Activated T-helper 17 cell treated with anti-CD3 and anti-CD28 coated beads, Interleukin-2, amount 50 U/mL, for 72 hours (primary cell): ENCODE results near the gene COPRS. TPM values are rescaled to one million over a fixed set of nuclear protein-coding genes. Genes with fewer than 3 reads are reported as not detected.
A peak's percentile ranks its signal among the peaks of the same experiment; 100 is the strongest.

Experiments
- ATAC-seq: fragments of 150-1000 bp; cut with Tn5 transposase; replicated peaks from 2 replicates; pipeline ENCODE4 v1.10.0; 2021; ENCODE audit warnings: mild to moderate bottlenecking, moderate library complexity
- H3K27ac Mint-ChIP-seq: one replicate; pipeline ENCODE4 v1.8.0; 2022; ENCODE audit warnings: mixed read lengths
- H3K27me3 Mint-ChIP-seq: one replicate; pipeline ENCODE4 v1.8.0; 2022; ENCODE audit warnings: mixed read lengths
- H3K36me3 Mint-ChIP-seq: one replicate; pipeline ENCODE4 v1.8.0; 2022; ENCODE audit warnings: low read depth, mild to moderate bottlenecking, mixed read lengths
- H3K4me1 Mint-ChIP-seq: one replicate; pipeline ENCODE4 v1.8.0; 2022; ENCODE audit warnings: mixed read lengths
- H3K4me3 Mint-ChIP-seq: one replicate; pipeline ENCODE4 v1.8.0; 2022; ENCODE audit warnings: mild to moderate bottlenecking, mixed read lengths
- H3K9me3 Mint-ChIP-seq: one replicate; pipeline ENCODE4 v1.8.0; 2022; ENCODE audit warnings: mixed read lengths
- total RNA-seq, 2 donors: library from RNA; stranded (reverse); gene quantifications; one replicate each; pipeline ENCODE4 v1.2.3, GENCODE V29; 2022

COPRS gene, protein sequence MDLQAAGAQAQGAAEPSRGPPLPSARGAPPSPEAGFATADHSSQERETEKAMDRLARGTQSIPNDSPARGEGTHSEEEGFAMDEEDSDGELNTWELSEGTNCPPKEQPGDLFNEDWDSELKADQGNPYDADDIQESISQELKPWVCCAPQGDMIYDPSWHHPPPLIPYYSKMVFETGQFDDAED
- 10 to 100 TPM; 29.5 to 41.6 TPM for total RNA-seq

DNA sequence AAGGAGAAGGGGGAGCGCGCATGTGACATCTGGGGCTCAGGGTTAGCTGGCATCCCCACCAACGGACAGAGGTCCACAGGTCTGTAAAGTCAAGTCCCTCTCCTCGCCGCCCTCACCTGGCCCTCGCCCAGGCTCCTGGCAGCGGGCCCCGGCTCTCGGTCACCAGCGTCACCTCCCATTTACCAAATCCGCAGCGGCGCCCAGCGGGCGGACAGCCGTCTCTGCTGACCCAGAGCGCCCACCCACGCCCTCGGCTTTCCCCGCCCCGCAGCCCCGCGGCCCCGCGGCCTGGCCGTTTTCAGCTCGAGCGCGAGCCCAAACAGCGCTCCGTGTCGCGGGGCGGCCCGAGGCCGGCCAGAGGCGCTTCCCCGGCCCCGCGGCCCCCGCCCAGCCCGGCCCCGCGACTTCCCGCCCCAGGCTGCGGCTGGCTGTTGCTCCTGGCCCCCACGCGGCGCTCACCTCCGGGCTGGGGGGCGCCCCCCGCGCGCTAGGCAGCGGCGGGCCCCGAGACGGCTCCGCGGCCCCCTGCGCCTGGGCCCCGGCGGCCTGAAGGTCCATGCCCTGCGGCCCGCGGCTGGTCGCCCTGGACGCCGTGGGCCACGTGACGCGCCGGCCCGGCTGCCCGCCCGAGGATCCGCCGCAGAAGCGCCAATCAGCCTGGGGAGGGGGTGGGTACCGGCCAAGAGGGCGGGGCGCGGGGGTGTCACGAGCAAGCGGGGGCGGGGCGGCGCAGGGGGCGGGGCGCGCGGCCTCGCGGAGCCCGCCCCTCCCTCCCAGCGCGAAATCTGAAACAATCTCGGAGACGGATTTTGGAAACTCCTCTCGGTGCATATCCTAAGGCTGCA, at the start of gene COPRS:
COPRS (minus strand) TSS at position 603 of the 845 bp plus-strand sequence; CDS start at position 558, 45 bp downstream.
- Mint-ChIP-seq H3K27ac (peak within 1 kb of the TSS; percentile 74), H3K27me3 (no peaks in the 10 kb centered on the region), H3K4me1 (peaks cover 12% of the 10 kb centered on the region), H3K4me3 (peak within 1 kb of the TSS; percentile 79), H3K9me3 (no peaks in the 10 kb centered on the region), H3K36me3 (peaks cover 40% of the 10 kb centered on the region)
- peak; percentile 87 for ATAC-seq

DNA sequence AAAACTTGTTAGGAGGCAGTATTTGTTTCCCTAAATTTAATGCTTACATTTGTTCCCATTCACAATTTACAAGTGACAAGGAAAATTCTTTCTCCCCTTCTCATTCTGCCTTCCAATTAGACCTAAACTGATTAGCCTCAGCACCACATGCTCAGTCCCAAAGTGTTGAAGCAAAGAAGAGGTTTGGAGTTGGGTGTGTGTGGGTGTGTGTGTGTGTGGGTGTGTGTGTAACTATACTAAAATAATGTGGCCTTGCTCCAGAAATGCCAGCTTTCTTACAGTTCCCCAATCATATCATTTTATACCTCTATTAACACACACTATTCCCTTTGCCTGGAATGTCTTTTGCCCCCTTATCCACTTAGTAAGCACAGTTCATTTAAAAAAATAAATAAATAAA, 49.3 kb upstream of the COPRS start:
- Mint-ChIP-seq H3K27ac (no peak overlapping the region), H3K9me3 (no peaks in the 10 kb centered on the region), H3K4me3 (no peak overlapping the region), H3K36me3 (no peaks in the 10 kb centered on the region), H3K27me3 (peaks cover 16% of the 10 kb centered on the region), H3K4me1 (no peaks in the 10 kb centered on the region)
- ATAC-seq = no peak

DNA sequence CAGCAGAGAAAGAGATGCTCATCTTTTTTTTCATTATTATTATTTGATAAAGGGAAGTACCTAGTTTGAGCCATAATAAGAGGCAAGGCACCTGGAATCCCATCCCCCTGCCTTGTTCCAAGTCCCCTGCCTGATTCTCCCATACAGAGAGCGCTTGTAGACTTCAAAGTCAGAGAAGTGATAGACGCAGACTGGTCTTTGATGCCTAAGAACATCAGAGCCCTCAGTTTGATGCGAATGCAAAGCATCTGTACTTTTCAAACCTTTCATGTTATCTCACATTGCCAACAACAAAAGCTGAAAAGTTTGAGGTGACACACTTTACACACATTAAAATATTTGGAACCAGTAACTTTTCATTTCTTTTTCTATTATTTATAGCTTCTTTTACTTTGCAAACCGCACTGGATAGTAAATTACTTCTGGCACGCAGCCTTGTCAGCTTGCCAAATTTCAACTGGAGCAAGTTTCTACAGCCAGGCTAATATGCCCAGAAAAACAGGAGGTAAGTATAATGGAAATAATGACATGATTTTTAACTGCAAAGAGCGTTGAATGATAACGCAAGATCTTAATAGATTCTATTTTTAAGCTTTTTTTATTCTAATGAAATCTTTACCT, 48.4 kb upstream of the COPRS start:
- ATAC-seq = no peak

DNA sequence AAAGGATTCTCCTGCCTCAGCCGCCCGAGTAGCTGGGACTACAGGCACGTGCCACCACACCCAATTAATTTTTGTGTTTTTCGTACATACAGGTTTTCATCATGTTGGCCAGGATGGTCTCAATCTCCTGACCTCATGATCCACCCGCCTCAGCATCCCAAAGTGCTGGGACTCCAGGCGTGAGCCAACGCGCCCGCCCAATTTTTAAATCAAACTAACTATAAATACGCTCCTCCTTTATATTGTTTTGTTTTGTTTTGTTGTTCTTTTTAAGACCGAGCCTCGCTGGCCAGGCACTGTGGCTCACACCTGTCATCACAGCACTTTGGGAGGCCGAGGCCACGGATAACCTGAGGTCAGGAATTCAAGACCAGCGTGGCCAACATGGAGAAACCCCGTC, 44.4 kb upstream of the COPRS start:
- ATAC-seq = no peak
- Mint-ChIP-seq H3K36me3 (no peaks in the 10 kb centered on the region), H3K27me3 (no peaks in the 10 kb centered on the region), H3K4me1 (no peaks in the 10 kb centered on the region), H3K27ac (no peak overlapping the region), H3K9me3 (no peaks in the 10 kb centered on the region), H3K4me3 (no peak overlapping the region)

More for the DNA sequence above, 48.4 kb upstream of the COPRS start:
- H3K9me3 Mint-ChIP-seq = no peaks in the 10 kb centered on the region
- H3K27ac Mint-ChIP-seq = no peak overlapping the region
- H3K4me1 Mint-ChIP-seq = no peaks in the 10 kb centered on the region
- H3K4me3 Mint-ChIP-seq = no peak overlapping the region
- H3K36me3 Mint-ChIP-seq = no peaks in the 10 kb centered on the region
- peaks cover 16% of the 10 kb centered on the region for H3K27me3 Mint-ChIP-seq

DNA sequence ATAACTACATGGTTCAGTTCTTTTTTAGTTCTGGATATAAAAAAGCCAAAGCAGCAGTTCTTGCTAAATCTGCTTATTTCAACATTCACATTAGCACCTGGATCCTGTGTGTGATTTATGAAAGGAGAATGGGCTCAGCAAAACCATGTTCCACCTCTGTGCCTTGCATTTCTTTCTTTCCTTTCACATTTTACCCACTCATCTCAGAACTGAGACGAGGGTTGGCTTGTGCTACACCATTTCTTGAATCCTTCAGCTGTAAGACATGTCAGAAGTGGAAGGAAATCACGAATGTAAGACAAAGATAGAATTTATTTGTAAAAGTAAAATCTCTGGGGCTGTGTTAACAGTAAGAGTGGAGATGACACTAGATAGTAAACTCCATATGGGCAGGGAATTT, 43.6 kb upstream of the COPRS start:
- ATAC-seq = no peak
- no peak overlapping the region for H3K27ac Mint-ChIP-seq
- H3K4me3 Mint-ChIP-seq = peak overlapping the region; percentile 47
- H3K4me1 Mint-ChIP-seq = no peaks in the 10 kb centered on the region
- no peaks in the 10 kb centered on the region for H3K9me3 Mint-ChIP-seq
- no peaks in the 10 kb centered on the region for H3K27me3 Mint-ChIP-seq
- no peaks in the 10 kb centered on the region for H3K36me3 Mint-ChIP-seq

DNA sequence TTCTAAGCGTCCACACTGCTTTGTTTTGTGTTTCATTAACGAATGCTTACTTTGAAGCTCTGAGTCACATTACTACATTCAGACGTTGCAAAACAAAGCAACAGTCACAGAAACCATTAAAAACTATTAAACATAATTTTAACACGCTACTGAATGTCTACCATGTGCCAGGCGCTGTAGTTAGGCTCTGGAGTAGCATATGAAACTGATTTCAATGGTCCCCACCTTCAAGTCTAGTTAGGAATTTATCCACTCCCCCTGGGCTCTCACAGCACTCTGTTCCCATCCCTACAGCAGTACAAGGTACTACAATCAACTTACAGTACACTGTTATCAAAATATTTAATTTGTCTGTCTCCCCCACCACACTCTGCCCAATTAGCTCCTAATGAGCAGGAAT, 41.8 kb upstream of the COPRS start:
- H3K4me1 Mint-ChIP-seq = no peaks in the 10 kb centered on the region
- H3K36me3 Mint-ChIP-seq = no peaks in the 10 kb centered on the region
- H3K27me3 Mint-ChIP-seq = no peaks in the 10 kb centered on the region
- no peak for ATAC-seq
- no peaks in the 10 kb centered on the region for H3K9me3 Mint-ChIP-seq
- H3K27ac Mint-ChIP-seq = no peak overlapping the region
- H3K4me3 Mint-ChIP-seq = no peak overlapping the region

DNA sequence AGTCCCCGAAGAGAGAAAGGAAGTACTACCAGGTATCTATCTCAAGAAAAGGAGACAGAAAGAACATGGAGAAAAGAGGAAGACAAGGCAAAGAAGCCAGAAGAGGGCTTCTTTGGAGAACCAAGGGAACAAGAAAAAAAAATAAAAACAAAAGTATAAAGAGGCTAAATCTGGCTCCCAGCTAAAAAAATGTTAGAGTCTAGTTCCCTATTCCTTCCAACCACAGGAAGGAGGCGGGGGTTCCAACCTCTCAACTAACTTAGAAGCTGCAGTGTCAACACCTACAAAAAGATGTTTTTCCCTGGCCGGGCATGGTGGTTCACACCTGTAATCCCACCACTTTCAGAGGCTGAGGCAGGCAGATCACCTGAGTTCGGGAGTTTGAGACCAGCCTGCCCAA, 29.1 kb upstream of the COPRS start:
- Mint-ChIP-seq H3K27me3 (no peaks in the 10 kb centered on the region), H3K4me1 (no peaks in the 10 kb centered on the region), H3K4me3 (no peak overlapping the region), H3K27ac (no peak overlapping the region), H3K9me3 (no peaks in the 10 kb centered on the region), H3K36me3 (peaks cover 43% of the 10 kb centered on the region)
- no peak for ATAC-seq

DNA sequence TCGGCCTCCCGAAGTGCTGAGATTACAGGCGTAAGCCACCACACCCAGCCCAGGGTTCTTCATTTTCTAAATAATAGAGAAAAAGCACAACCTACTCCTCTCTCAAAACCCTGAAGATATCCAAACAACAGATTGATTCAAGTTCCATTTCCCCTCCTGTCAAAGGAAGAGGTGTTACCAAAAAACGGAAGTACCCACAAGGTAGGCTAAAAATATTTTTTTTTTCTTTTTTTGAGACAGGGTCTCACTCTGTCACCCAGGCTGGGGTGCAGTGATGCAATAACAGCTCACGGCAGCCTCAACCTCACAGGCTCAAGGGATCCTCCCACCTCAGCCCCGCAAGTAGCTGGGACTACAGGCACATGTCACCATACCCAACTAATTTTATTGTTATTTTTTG, 23.5 kb upstream of the COPRS start:
- Mint-ChIP-seq H3K4me1 (peaks cover 8% of the 10 kb centered on the region), H3K27ac (no peak overlapping the region), H3K4me3 (no peak overlapping the region), H3K9me3 (no peaks in the 10 kb centered on the region), H3K27me3 (no peaks in the 10 kb centered on the region), H3K36me3 (peaks cover 99% of the 10 kb centered on the region)
- no peak for ATAC-seq

DNA sequence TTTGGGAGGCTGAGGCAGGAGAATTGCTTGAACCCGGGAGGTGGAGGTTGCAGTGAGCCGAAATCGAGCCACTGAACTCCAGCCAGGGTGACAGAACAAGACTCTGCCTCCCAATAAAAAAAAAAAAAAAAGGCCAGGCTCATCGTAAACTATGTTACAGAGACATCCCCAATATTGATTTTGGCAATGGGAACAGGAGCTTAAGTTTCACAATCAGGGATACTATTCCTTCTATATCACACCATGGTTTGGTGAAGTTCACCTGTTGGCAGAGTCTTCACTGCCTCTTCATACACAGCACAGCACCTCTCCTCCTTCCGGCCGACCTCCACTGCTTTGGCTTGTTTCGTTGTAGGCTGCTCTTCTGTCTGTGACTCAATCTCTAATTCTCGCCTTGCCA, 21.3 kb upstream of the COPRS start:
- no peak overlapping the region for H3K27ac Mint-ChIP-seq
- no peak for ATAC-seq
- peaks cover 96% of the 10 kb centered on the region for H3K36me3 Mint-ChIP-seq
- no peak overlapping the region for H3K4me3 Mint-ChIP-seq
- no peaks in the 10 kb centered on the region for H3K9me3 Mint-ChIP-seq
- no peaks in the 10 kb centered on the region for H3K27me3 Mint-ChIP-seq
- H3K4me1 Mint-ChIP-seq = peaks cover 8% of the 10 kb centered on the region

DNA sequence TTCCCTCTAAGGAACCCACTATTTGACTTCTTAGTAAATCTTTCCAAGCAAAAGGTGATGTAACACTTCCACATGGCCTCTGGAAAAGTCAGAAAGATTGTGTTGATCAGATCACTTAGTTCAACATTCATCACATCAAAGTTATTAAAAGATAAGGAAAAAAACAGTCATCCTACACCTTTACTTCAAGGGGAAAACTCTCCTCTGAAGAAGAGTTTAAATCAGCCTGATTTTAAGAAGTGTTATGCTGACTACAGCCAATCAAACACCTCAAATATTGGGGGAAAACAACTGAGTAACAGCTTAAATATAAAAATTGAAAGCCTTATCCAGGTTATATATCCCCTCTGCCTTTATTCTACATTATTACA, 19.6 kb upstream of the COPRS start:
- Mint-ChIP-seq H3K27me3 (no peaks in the 10 kb centered on the region), H3K4me1 (peaks cover 8% of the 10 kb centered on the region), H3K9me3 (no peaks in the 10 kb centered on the region), H3K4me3 (peak overlapping the region; percentile 58), H3K27ac (peak overlapping the region; percentile 93), H3K36me3 (peaks cover 96% of the 10 kb centered on the region)
- no peak for ATAC-seq

DNA sequence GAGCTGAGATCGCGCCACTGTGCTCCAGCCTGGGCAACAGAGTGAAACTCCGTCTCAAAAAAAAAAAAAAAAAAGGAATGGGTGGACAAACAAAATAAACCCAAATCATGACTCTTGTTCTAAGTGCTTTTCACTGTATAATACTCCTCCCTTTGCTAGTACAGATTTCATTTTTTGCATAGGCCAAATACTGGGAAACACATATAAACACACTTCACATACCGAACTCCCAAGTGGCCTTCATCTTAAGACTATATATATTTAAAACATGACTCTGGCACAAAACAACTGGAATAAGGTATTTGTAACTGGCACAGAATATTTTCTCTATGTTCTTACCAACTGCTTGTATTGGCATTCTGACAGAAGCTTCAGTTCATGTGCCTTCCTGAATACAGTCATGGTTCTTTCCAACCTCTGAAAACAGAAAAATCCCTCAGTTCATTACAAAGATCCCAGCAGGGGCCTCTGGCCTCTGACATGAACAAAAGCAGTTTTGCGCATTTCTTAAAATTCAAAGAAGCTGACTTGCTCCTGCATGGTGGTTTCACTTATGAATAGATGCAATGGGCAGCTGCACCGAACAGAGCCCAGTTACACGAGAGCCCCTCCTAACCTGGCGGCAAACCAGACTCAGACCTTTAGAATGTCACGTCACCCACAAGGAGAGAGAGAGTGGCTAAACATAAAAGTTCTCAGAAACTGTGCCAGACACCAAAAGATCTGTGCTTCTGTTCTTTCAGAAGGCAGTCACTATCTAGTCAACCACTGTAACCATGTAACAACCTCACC, 19.1 kb upstream of the COPRS start:
- Mint-ChIP-seq H3K27me3 (no peaks in the 10 kb centered on the region), H3K9me3 (no peaks in the 10 kb centered on the region), H3K36me3 (peaks cover 96% of the 10 kb centered on the region), H3K4me1 (peaks cover 8% of the 10 kb centered on the region), H3K4me3 (peak overlapping the region; percentile 58), H3K27ac (peak overlapping the region; percentile 93)
- peak; percentile 84 for ATAC-seq

DNA sequence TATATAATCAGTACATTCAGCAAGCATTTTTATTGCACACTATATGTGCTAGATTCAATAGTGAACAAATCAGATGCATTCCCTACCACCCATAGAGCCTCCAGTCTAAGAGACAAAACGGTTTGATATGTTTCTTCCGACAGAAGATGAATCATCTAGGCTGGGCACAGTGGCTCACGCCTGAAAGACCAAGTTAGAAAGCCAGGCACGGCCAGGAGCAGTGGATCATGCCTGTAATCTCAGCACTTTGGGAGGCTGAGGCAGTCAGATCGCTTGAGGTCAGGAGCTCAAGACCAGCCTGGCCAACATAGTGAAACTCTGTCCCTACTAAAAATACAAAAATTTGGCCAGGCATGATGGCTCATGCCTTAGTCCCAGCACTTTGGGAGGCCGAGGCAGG, 18.3 kb upstream of the COPRS start:
- peaks cover 96% of the 10 kb centered on the region for H3K36me3 Mint-ChIP-seq
- no peak overlapping the region for H3K4me3 Mint-ChIP-seq

DNA sequence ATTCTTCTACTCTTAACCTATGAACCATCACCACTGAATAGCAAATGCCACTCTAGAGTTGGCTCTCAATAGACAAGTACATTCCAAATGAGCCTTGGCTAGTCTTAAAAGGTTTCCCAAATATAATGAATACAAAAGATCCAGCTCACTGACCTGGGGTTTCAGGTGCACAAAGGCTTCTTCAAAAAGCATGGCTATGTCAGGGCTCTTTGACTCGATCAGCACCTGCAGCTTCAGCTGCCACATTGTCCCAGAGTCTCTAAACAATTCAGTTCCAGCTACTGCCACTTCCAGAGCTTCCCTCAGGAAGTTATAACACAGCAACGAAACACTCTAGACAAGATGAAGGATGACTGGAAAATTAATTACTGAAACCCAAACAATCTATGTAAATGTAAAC, 16.0 kb upstream of the COPRS start:
- ATAC-seq = no peak
- Mint-ChIP-seq H3K36me3 (peaks cover 96% of the 10 kb centered on the region), H3K27me3 (no peaks in the 10 kb centered on the region), H3K9me3 (no peaks in the 10 kb centered on the region), H3K27ac (no peak overlapping the region), H3K4me3 (no peak overlapping the region), H3K4me1 (peaks cover 8% of the 10 kb centered on the region)

More for the DNA sequence above, 18.3 kb upstream of the COPRS start:
- Mint-ChIP-seq H3K4me1 (peaks cover 8% of the 10 kb centered on the region), H3K9me3 (no peaks in the 10 kb centered on the region), H3K27ac (no peak overlapping the region), H3K27me3 (no peaks in the 10 kb centered on the region)
- no peak for ATAC-seq

DNA sequence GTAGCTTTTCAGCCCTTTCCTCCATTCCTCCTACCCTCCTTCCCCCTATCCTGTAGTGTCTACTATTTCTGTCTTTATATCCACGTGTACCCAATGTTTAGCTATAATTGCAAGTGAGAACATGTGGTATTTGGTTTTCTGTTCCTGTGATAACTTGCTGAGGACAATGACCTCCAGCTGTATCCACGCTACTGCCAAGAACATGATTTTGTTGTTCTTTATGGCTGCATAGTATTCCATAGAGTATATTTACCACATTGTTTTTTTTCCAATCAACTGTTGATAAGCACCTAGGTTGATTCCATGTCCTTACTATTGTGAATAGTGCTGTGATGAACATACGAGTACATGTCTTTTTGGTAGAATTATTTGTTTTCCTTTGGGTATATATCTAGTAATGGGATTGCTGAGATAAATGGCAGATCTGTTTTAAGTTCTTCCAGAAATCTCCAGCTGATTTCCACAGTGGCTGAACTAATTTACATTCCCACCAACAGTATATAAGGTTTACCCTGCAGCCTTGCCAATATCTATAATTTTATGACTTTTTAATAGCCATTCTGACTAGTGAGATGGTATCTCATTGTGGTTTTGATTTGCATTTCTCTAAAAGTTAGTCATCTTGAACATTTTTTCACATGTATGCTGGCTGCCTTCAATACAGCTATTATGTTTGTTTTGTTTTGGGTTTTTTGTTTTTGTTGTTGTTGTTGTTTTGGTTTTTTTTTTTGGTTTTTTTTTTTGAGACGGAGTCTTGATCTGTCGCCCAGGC, 10.9 kb upstream of the COPRS start:
- Mint-ChIP-seq H3K9me3 (no peaks in the 10 kb centered on the region), H3K4me3 (no peak overlapping the region), H3K27me3 (no peaks in the 10 kb centered on the region), H3K27ac (peak overlapping the region; percentile 69), H3K4me1 (no peaks in the 10 kb centered on the region), H3K36me3 (peaks cover 100% of the 10 kb centered on the region)
- ATAC-seq = no peak
